Suppressor macrophage treated with lipopolysaccharide for 1 hour (primary cell): ENCODE results near the gene PLPP2.
"Not testable (repeated sequence)": the region's sequence is repeated elsewhere in the genome, so short reads cannot be mapped to it uniquely, and the experiment has no call there.

Experiments used
- DNase-seq, 3 donors: peaks; one replicate each; pipeline ENCODE4 v3.0.0-alpha.2; 2020 to 2022

Gene PLPP2

DNA sequence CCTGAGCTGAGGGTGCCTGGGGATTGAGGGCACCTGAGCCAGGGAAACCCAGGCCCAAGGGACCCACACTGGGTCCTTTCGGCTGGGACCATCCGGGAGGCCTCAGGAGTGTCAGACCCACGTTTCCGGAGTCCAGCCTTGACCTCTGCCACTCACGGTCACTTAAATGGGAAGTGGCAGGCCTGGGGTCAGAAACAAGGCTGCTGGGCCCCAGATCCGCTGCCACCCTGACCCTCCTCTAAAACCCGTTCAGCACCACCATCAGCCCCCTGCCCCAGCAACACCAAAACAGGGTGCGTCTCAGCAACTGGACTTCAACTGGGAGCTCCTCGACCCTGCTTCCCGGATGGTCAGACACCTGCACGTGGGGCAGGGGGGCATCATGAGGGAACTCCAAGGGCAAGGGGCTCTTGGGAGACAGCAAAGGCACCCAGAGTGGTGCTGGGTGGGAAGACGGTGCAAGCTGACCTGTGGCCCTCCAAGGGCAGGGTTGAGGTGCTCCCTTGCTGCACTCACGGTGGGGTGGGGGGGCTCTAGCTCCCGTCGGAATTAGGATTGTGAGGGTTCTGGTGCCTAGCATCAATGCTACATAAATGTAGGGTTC lies 1.2 kb upstream of the PLPP2 start:
- no peak for DNase-seq

DNA sequence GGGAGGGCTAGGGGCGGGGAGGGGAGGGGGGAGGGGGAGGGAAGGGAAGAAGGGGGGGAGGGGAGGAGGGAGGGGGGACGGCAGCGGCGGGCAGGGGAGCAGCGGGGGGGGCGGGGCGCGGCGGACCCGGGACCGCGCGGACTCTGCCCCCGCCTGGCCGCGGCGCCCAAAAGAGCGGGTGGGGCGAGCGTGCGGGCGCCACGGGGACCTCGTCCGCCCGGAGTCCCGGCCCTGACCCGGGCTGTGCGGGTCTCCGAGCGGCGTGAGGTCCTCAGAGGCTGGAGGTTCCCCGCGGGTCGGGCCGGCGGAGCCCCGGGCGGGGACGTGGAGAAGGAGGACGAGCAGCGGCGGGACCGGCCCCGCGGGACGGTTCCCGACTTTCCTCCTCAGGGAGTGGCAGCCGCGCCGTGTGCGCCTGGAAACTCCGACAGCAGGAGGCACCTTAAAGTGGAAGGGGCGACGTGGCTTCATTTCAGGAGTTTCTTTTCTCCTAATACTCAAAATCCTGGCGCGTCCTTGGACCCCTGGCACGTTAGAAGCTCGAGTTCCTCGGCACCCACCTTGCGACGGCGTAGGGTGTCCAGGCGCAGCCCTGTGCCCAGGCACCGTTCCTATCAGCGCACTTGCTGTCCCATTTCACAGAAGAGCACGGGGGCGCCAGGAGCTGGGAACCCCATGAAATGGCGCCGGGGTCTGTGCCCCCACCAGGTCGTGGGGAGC lies 518 bp upstream of the PLPP2 start:
- DNase-seq, result no peak

DNA sequence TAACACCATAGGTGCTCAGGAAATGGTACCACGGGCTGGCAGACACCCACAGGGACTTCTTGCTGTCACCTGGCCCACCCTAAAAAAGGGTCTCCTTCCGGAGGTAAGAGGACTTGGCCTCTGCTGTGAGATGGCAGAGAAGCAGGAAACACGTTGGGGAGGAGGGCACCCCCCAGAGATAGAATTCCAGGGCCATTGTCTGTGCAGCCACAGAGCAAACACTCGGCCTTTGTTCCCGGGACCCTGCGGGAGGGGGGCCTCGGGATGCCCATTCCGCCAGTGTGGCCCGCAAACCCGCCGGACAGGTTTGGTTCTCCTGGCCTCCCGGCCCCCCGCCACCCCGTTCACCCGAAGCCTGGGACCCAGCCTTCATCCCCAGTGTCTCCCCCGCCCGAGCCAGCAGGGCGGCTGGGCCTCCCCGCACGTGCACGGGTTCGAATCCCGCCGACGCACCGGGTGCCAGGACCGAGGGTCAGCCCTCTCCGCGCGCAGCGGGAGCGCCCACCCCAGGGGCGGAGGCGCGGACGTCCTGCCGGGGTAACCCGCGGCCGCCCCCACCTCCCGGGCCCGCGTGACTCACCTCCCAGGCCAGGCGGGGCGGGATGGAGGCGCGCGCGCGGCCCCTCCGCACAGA lies 714 bp downstream of the PLPP2 start:
- peak in 2 of 3 donors; percentile 28 to 36 for DNase-seq

DNA sequence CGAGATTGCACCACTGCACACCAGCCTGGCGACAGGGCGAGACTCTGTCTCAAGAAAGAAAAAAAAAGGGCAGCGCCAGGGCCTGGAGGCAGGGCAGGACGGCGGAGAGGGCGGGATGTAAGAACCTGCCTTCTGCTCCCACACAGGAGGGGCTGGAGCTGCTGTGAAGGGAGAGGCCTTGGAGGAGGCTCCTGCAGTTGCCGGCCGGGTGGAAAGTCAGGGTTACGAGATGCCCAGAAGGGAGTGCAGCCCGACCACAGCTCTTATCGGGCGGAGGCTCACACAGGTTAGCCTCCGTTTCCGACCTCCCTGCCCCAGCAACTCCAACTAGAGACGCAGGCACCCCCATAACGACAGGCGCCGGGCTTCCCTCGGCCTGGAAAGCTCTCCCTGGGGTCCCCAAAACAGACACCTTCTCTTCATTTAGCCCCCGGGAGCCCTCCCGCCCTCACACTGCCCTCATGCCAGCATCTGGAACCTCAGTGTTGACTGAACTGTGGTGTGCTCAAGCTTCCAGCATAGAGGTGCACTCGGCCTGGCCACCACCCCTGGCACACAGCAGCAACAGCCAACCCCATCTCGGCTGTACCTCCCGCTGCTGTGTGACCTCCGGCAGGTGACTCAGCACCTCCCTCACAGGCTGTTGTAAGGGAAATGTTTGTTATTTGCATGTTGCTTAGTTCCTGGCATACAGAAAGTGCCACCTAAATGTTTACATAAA lies 1.4 kb downstream of the PLPP2 start:
- DNase-seq, result peak in 1 of 3 donors; percentile 13

DNA sequence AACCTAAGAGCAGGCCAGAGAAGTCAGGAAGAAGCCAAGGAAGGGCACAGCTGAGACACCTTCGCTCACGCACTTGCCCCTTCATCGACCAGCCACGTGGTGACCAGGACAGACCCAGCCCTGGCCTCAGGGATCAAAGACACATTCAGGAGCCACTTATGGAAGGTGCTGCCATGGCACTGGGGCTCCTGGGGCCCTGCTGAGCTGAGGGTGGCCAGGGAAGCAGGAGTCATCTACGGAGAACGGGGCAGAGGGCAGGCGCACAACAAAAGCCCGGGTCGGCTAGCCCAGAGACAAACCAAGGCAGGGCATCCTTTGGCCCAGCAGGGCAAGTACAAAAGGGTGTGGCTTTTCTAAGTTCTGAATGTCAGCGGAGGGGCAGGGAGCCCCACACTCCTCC lies 2.3 kb downstream of the PLPP2 start:
- DNase-seq, result no peak

DNA sequence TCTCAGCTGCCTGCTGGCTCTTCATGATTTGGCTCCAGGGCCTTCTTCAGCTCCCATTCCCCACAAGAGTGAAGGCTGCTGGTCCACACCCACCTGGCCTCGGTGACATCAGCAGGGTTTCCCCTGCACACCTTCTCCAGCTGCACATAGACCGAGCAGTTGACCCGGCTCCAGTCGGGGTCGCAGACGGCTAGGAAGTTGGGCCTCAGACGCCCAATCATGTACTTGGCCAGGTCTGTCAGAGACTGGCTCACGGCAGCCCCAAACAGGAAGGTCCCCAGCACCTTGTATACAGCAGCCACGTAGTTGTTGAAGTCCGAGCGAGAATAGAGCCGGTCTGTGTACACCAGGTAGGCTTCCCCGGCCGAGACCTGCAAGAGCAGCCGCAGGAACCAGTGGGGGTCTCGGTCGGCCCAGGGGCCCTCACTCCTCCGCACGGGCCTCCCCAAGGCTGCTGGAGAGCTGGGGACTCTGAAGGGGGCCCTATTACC lies 3.8 kb downstream of the PLPP2 start:
- no peak for DNase-seq

DNA sequence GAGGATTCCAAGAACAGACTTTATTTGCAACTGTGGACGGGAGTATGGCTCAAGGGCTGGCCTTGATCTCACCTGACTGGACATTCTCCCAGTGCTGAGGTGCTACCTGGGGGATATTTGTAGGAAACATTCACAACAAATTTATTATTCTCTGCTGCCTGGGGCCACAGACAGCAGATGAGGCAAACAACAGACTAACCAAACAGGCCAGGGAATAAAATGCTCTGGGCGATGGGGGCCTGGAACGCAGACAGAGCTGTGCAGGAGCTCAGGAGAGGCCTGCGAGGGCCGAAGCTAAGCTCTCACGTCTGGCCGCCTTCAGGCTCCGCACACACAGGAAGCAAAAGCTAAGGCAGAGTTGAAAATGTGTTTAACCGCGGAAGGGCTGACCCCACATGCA lies 7.8 kb downstream of the PLPP2 start:
- DNase-seq, result no peak

DNA sequence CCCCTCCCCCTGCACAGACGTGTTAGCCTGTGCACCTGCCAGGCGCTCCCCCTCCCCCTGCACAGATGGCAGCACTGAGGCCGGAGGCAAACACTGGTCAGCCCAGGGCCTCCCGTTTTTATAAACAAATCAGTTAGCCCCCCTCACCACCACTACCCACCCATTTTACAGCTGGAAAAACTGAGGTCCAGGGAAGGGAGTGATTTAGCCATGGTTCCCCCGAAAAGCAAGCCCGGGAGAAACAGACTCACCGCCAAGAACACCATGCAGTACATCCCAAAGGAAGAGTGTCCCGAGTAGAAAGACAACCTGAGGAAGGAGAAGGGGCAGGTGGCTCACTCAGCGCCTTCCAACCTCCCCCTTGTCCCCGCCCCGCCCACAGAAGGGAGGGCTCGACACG lies 8.7 kb downstream of the PLPP2 start:
- no peak for DNase-seq

DNA sequence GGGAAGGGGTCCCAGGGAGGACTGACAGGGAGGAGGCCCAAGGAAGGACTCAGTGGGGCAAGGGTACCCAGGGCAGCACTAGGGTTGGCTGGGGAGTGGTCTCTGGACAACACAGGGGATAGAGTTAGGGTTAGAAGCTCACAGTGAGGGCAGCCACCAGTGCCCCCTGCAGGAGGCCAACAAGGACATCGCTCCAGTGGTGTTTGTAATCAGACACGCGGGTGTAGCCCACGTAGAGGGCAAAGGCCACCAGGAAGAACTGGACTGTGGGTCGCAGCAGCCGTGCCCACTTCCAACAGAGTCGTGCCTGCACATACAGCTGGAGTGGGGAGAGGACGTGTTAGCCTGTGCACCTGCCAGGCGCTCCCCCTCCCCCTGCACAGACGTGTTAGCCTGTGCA lies 9.2 kb downstream of the PLPP2 start:
- peak in 1 of 3 donors; percentile 16 for DNase-seq

DNA sequence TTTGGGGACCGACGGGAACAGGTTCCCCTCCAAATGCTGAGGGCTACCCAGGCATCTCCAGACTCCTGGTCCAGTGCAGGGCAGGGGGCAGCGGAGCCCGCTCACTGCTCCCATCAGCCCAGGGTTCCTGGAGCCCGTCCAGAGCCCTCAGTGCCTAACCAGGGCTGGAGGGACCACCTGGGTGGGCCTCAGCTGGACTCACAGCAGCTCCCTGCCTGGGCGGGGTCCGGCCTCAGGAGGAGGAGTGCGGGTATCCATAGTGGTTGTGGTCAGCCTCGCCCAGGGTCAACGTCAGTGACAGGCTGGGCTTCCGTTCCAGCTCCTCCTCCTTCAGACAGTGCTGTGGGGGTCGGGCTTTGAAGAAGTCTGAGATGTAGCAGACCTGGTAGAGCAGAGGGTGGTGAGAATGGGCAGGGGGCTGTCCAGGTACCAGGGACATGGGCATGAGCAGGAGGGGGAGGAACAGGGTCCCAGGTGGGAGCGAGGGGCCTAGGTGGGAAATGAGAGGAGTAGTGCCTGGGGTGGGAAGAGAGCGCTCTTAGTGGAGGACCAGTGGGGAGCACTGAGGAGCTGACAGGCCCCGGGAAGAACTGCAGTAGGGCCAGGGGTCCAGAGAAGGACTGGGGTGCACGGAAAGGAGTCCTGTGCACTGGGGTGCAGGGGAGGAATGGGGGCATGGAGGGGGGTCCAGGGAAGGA lies 9.9 kb downstream of the PLPP2 start:
- DNase-seq, result no peak

DNA sequence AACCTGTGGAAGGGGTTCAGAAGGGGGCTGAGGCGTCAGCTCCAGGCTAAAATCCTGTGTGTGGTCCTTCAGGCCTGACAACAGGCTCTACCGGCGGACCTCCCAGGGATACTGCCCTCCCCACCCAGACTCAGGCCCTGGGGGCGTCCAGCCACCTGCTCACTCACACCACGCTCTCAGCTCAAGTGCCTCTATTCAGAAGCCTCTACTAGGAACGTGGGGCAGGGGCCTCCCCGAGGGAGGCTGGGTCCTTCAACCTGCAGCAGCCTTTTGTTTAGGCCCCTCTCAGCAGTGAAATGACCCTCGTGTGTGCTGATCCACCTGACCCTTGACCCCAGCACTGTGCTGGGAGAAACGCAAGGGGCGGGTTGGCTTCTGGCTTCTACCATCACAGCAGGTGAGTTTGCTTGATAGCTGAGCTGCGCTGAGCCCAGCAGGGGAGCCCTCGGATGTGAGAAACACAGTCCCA lies 10.6 kb downstream of the PLPP2 start:
- no peak for DNase-seq

DNA sequence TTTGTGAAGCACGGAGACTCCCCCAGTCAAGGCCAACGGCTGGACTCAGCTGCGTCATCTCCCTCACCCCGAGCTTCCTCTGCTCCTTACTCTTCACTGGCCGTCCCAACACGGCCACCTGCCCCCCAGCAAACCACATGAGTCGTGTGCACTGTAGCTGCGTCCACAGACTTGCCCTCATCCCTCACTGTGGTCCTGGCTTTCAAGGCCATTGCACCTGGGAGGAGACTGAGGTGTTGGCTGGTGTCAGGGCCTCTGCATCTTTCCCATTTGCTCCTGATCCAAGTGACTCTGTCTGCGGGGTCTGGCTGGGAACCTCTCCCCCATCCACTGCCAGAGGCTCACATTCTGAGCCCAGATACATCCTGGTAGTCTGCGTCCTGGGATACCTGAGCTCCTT lies 11.5 kb downstream of the PLPP2 start:
- DNase-seq, result no peak

DNA sequence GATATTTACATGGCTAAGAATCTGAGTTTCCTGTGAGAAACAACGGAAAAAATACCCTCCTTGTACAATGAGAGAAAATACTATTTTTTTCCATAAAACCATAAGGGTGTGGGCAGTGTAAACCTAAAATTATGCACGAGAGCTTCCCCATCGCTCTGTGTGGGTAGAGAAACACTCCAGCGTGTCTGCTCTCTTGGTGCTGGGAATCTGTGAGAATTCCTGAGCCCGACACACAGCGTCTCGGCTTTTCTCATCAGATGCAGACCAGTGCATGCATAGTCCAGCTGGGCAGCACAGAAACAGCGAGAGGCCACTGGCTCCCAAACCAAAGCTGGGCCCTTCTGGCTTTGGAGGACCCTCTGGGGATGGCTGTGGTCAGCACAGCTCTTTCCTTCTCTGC lies 12.0 kb downstream of the PLPP2 start:
- DNase-seq, result no peak

DNA sequence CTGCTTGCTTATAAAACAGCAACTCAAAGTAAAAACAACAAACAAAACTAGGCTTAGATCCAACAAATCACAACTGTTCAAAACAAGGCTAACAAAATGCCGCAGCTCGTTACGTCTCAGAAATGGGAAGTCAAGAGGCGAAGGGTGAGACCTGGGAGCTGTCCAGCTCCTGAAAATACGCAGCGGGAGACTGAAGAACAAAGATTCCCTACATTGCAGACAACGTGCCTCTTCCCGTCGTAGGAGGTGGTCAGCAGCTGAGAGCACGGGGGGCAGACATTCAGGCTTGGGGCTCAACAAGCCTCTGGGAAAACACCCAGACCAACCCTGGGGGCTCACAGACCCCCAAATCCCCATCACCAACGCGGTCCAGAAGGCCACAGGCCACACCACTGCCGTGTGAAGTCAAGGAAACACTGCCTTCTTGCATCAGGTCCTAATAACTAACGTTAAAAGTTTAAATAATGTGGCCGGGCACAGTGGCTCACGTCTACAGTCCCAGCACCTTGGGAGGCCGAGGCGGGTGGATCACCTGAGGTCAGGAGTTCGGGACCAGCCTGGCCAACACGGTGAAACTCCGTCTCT lies 13.5 kb downstream of the PLPP2 start:
- peak; percentile 28 to 57 (median 54) for DNase-seq

DNA sequence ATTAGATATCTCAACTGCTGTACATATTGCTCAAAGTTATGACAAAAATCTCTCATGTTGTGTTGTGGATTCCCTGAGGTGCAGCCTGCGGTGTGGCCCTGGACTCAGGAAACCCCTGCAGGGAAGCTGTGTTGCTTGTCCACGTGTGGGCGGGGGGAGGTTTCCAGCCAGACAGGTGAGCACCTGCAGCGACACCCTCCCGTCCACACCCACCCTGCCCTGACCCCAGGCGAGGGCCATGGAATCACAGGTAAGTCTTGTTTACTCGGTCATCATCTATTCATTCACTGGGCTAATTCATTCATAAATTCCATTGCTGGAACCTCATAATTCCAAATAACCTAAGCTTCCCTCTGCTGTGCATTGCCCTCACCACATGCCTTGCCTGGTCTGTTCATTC lies 14.1 kb downstream of the PLPP2 start:
- no peak for DNase-seq

DNA sequence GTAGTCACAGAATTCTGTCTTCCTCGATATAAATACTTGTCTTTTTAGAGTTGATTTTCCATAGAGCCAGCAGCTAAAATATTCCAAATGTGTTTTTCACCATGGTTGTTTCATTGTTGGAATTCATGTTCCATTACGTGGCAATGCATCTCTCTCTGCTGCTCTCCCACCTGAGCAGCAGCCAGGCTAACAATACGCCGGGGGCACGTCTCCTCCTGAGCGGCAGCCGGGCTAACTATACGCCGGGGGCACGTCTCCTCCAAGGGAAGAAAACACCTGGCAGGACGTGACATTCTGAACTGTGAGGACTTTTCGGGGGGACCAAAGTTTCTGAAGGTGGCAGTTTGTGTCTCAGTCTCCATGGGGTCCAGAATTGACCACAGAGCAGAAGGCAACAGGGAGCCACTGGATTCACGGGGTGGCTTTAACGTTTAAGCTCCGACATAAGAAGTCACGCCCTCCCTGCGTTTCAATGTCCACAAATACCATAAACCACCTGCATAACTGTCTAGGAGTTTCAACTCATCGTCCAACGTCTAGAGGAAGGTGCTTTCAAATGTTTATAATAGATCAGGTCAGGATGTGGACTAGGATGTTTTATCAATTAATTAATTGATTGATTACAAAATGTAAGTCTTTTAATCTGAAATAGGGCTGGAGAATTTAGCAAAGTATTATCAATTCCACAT lies 15.1 kb downstream of the PLPP2 start:
- no peak for DNase-seq

DNA sequence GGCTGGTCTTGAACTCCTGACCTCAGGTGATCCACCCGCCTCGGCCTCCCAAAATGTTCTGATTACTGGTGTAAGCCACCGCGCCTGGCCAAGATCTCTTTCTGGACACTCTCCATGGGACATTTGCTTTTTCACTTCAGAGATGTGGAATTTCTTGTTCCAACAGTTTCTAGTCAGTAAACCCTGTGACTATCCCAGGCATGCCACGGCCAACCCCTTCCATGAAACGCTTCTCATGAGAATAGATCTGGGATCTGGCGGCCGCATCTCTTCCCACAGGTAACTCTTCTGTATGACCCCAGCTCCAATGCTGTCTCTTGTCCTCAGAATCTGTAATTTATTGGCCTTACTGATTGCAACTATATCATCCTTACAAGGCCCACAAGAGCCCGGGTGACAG lies 16.2 kb downstream of the PLPP2 start:
- DNase-seq, result no peak

DNA sequence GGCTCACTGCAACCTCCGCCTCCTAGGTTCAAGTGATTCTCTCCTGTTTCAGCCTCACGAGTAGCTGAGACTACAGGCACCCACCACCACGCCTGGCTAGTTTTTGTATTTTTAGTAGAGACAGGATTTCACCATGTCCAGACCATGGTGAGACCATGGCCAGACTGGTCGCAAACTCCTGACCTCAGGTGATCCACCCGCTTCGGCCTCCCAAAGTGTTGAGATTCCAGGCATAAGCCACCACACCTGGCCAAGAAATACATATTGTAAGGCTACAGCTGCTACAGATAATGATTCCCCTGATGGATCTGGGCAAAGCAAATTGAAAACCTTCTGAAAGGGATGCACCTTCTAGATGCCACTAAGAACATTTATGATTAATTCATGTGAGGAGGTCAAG lies 17.8 kb downstream of the PLPP2 start:
- DNase-seq, result no peak

DNA sequence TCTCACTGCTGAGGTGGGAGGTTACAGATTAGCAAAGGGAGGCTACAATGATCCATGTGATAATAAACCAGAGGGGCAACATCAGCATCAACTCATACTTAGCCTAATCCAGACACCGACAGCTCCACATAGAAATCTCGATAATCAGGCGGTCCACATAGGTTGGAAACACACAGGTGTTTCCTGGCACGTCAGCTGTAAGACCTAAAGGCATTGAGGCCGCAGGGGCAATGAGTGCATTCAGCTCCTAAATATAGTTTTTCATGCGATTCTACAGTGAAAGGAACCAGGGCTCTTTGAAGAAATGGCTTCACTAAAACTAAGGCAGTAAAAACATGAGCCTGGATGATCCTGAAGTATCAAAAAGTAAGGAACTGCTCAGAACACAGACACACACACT lies 19.3 kb downstream of the PLPP2 start:
- no peak for DNase-seq

DNA sequence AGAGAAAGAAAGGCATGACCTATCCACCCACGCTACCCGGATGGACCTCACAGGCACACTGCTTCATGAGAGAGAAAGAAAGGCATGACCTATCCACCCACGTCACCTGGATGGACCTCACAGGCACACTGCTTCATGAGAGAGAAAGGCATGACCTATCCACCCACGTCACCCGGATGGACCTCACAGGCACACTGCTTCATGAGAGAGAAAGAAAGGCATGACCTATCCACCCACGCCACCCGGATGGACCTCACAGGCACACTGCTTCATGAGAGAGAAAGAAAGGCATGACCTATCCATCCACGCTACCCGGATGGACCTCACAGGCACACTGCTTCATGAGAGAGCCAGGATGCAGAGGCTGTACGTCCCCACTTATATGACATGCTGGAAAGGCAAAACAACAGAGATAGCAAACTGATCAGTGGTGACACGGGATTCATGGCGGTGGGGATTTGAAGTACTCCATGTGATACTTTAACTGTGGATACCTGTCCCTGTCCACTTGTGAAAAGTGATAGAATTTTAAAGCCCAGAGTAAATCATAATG lies 20.4 kb downstream of the PLPP2 start:
- DNase-seq, result not testable (repeated sequence)

DNA sequence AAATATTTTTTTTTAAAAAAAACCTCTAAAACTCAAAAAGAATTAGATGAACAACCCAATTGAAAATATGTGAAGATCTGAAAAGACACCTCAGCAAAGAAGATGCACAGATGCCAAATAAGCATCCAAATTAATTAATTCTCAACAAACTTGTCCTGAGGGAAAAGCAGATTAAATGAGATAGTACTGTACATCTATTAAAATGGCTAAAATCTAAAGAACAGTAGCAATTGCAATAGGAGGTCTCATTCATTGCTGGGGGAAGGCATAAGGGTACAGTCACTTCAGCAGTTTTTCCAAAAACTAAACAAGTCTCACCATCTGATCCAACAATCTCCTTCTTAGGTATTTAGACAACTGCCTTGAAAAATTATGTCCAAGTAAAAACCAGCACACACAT lies 22.0 kb downstream of the PLPP2 start:
- DNase-seq, result no peak
